C4-2B (cell line): ENCODE measurements around the gene SLC29A2.

Source experiments
- H3K27ac ChIP-seq: fragments of 450-650 bp; 2 replicates; pipeline ENCODE4 v1.5.1; 2017
- CTCF ChIP-seq: fragments of 450-650 bp; conservative IDR thresholded peaks from 2 replicates; pipeline ENCODE4 v1.5.1; 2017; ENCODE audit warnings: mild to moderate bottlenecking
- ZFX ChIP-seq: fragments of 450-650 bp; IDR thresholded peaks from 2 replicates; pipeline ENCODE4 v1.6.1; 2017

The SLC29A2 gene

GRCh38 chr11:66314561-66315497 lies 56.7 kb downstream of the SLC29A2 start:
- no peak overlapping the region for H3K27ac ChIP-seq
- TF ChIP-seq CTCF (no peak), ZFX (no peak)

GRCh38 chr11:66314186-66314501 lies 57.4 kb downstream of the SLC29A2 start:
- TF ChIP-seq CTCF (no peak), ZFX (no peak)
- no peak overlapping the region for H3K27ac ChIP-seq

- H3K27ac ChIP-seq: peak overlapping the region; percentile 23
These were observed 58.0 kb downstream of the SLC29A2 start for GRCh38 chr11:66313321-66314185.

GRCh38 chr11:66312549-66313320 lies 58.8 kb downstream of the SLC29A2 start:
- peak overlapping the region; percentile 48 for H3K27ac ChIP-seq
- TF ChIP-seq ZFX: no peak
- no peak for TF ChIP-seq CTCF

More at GRCh38 chr11:66313321-66314185, 58.0 kb downstream of the SLC29A2 start:
- TF ChIP-seq CTCF (no peak), ZFX (no peak)
